Cardiac fibroblast (primary cell): ENCODE measurements around the gene MBNL2.

Experiments
- DNase-seq, 2 donors: peaks; one replicate each; pipeline versions ENCODE4 v3.0.0 to v3.0.0-alpha.2; 2010; ENCODE audit warnings: low read depth in 2 of 2
- H3K4me3 ChIP-seq, 2 donors: replicated peaks in 1 of 2; 1 replicate in 1 of 2; 2 replicates in 1 of 2; pipeline ENCODE4 v1.5.1; 2011; ENCODE audit warnings: low read depth in 2 of 2, low read length in 2 of 2, mild to moderate bottlenecking in 2 of 2, moderate library complexity in 1 of 2
- TF ChIP-seq, protein P1 (sequence below): IDR thresholded peaks from one replicate; pipeline ENCODE4 v1.5.1; 2011; ENCODE audit warnings: low read depth, mild to moderate bottlenecking, low read length, inconsistent platforms

MBNL2 gene

DNA sequence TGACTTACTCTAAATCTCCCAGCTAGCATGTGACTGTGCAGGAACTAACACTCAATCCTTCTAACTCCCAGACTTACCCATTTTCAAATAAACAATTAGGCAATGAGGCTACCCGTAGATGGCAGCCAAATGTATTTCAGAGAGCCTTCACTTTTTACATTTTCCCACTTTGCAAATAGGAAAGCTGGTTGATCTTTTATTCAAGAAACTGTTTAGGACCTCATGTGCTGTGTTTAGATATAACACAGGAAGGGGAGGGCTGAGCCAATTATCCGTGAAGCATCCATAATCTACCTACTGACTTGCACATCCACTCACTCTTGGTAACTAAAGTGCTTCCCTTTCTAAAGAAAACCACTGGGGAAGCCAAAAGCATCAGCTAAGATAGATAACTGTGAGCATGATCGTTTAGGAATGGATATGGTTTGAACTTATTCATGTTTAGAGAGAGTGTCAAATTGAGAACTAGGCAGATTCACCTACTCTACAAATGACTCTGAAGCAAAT is 33.4 kb downstream of the MBNL2 start:
- no peak for DNase-seq
- TF ChIP-seq, protein P1, sequence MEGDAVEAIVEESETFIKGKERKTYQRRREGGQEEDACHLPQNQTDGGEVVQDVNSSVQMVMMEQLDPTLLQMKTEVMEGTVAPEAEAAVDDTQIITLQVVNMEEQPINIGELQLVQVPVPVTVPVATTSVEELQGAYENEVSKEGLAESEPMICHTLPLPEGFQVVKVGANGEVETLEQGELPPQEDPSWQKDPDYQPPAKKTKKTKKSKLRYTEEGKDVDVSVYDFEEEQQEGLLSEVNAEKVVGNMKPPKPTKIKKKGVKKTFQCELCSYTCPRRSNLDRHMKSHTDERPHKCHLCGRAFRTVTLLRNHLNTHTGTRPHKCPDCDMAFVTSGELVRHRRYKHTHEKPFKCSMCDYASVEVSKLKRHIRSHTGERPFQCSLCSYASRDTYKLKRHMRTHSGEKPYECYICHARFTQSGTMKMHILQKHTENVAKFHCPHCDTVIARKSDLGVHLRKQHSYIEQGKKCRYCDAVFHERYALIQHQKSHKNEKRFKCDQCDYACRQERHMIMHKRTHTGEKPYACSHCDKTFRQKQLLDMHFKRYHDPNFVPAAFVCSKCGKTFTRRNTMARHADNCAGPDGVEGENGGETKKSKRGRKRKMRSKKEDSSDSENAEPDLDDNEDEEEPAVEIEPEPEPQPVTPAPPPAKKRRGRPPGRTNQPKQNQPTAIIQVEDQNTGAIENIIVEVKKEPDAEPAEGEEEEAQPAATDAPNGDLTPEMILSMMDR, result no peak
- H3K4me3 ChIP-seq, result no peak overlapping the region

DNA sequence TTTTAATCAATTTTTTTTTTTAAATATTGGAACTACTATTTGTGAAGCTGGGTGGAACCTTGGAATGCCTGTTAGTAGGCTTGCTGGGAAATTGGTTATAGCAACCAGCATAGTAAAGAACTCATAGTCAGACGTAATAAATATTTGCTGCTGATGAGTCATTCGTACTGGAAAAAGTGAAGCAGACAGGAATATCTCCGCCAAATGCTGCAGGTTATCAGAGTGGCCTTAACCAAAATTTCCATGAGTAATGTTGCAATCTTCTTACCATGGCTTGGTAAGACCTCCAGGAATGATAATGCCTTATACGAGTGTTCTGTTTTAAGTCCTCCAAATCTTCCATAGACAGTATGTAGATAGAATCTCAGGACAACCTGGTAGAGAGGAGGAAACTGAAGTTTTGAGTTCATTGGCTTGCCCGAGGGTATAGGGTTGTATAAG is 34.2 kb downstream of the MBNL2 start:
- no peak overlapping the region for H3K4me3 ChIP-seq
- peak; percentile 91 to 97 for DNase-seq
- TF ChIP-seq, protein P1, result no peak

DNA sequence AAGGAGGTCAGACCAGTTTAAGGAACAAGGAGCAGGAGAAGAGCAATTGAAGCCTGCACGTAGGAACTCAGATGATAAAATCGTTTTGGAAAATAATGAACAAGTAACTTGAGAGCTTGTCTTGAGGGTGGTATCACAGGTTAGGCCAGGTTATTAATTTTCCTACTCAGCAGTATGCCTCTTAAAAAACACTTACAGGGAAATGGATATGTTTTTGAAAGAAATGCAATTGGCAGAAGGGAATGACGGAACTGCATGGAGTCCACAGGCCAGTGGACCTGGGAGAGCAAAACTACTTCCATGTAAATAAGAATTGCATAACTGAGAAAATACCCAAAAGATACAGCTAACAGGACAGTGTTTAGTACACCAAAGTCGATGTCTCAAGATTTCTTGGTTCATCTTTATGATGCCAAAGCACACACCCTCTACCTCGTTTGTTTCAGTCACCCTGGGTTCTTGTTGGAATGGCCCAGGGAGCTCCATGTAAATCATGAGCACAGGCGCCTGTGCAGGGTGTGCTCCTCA is 35.2 kb downstream of the MBNL2 start:
- no peak overlapping the region for H3K4me3 ChIP-seq
- DNase-seq, result peak in 1 of 2 donors; percentile 30
- TF ChIP-seq, protein P1, result no peak

DNA sequence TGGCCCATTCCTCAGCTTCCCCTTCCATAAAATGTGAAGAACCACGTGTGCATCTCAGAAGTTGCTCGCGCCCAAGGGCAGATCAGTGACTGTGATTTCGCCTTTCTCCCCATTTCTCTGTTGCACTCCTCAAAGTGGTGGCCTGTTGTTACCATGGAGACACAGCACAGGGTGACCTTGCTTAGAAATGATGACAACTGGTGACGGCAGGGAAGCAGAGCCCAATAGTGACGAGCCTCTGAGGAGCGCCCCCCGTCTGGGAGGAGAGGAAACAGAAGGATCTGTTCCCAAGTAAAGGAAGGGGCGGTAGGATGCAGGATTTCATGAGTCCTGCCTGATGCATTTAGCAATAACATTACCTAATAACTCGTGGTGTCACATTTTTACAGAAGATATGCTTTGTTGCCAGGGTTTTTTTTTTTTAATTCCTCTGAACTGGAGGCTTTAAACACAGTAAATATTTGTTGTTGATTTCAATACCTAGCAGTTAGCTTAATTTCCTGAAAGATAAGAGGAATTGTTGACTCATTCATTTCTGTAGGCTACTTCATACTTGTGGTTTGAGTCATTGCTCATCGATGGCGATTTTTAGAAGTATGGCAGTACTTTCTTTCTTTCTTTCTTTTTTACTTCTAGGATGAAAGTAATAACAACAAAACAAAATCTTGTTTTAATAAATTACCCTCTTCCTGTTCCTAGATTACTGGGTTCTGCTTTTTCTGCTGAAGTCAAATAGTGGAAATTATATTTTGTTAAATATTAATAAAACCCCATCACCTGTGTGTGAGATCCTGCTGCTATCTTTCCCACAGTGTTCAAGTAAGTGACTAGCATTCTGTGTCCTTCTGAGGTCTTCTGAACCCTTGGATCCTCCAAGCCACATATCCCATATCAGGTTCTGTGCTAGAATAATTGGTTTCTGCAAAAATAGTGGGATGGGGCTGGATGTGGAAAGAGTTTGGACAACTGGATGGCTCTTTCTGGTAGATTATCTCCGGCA is 36.0 kb downstream of the MBNL2 start:
- DNase-seq, result peak; percentile 95 to 98
- TF ChIP-seq, protein P1, result peak; percentile 19

DNA sequence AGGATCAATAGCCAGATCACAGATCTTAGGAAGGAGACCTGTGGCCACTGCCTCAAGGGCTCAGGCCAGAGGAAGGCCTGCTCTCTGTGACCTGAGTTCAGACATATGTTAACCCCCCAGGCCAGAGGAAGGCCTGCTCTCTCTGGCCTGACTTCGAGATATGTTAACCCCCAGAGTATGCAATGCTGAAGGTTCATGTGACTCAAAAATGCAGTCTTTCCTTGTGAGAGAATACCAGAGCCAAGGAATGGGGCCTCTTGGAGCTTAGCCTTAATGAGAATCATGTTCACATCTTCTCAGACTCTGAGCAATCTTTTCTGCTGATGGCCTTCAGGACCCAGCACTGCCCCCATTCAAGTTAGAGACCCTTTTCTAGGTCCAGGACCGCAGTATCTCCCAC is 36.7 kb downstream of the MBNL2 start:
- H3K4me3 ChIP-seq, result no peak overlapping the region
- TF ChIP-seq, protein P1, result no peak
- DNase-seq, result peak; percentile 57 to 73

More for the DNA sequence above, 36.0 kb downstream of the MBNL2 start:
- H3K4me3 ChIP-seq, result no peak overlapping the region

DNA sequence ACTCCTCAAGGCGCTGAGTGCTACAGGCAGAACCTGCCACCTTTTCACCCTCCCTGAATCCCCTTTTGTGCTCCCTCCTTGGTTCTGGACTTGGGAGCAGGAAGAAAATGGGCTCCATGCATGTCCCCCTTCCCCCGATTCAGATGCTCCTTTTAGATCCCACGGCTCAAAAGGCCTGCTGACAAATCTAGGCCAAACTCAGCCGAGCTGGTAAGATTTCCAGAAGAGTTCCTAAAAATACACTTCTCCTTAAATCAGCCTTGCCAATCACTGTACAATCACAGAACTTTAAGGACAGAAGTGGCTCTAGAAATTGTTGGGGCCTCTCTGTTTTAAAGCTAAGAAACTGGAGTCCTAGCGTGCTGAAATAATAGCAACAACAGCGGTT is 37.3 kb downstream of the MBNL2 start:
- no peak for DNase-seq
- TF ChIP-seq, protein P1, result no peak
- H3K4me3 ChIP-seq, result no peak overlapping the region
